SK-N-SH treated with all-trans-retinoic acid at 6 μM for 48 hours (cell line): ENCODE results near the gene CBFA2T2.

Source experiments
- ATAC-seq: fragments of 200-7000 bp; cut with Tn5 transposase; 3 replicates; pipeline ENCODE4 v1.9.1; 2020; ENCODE audit warnings: mild to moderate bottlenecking, moderate library complexity
- ARNTL ChIP-seq: fragments of 450-650 bp; formaldehyde crosslinking; IDR thresholded peaks from 2 replicates; pipeline ENCODE4 v1.5.0; 2020; ENCODE audit warnings: low read depth, mild to moderate bottlenecking, moderate library complexity, borderline replicate concordance
- BACH2 ChIP-seq: fragments of 250-450 bp; sonication (Bioruptor Pico); IDR thresholded peaks from 2 replicates; pipeline ENCODE4 v1.9.0; 2021; ENCODE audit warnings: mild to moderate bottlenecking, borderline replicate concordance
- ESRRG ChIP-seq: fragments of 250-450 bp; sonication (Bioruptor Pico); IDR thresholded peaks from 2 replicates; pipeline ENCODE4 v1.6.1; 2021; ENCODE audit warnings: mild to moderate bottlenecking
- GLIS3 ChIP-seq: fragments of 250-450 bp; sonication (Bioruptor Pico); IDR thresholded peaks from 2 replicates; pipeline ENCODE4 v1.5.0; 2020; ENCODE audit warnings: mild to moderate bottlenecking, moderate library complexity
- OSR1 ChIP-seq: fragments of 250-450 bp; sonication (Bioruptor Pico); IDR thresholded peaks from 2 replicates; pipeline ENCODE4 v1.8.0; 2022; ENCODE audit warnings: moderate library complexity, mild to moderate bottlenecking, inconsistent platforms
- PATZ1 ChIP-seq: fragments of 250-450 bp; sonication (Bioruptor Pico); IDR thresholded peaks from 2 replicates; pipeline ENCODE4 v1.8.0; 2020; ENCODE audit warnings: mild to moderate bottlenecking, moderate library complexity, borderline replicate concordance
- PPARA ChIP-seq: fragments of 250-450 bp; sonication (Bioruptor Pico); IDR thresholded peaks from 2 replicates; pipeline ENCODE4 v1.5.0; 2020; ENCODE audit warnings: mild to moderate bottlenecking, borderline replicate concordance
- RARB ChIP-seq: fragments of 250-450 bp; sonication (Bioruptor Pico); IDR thresholded peaks from 2 replicates; pipeline ENCODE4 v1.8.0; 2021; ENCODE audit warnings: mild to moderate bottlenecking, moderate library complexity
- SNAI2 ChIP-seq: fragments of 250-450 bp; sonication (Bioruptor Pico); IDR thresholded peaks from 2 replicates; pipeline ENCODE4 v1.5.0; 2020; ENCODE audit warnings: mild to moderate bottlenecking, moderate library complexity
- TCF4 ChIP-seq: fragments of 250-450 bp; sonication (Bioruptor Pico); IDR thresholded peaks from 2 replicates; pipeline ENCODE4 v1.8.0; 2021; ENCODE audit warnings: mild to moderate bottlenecking, moderate library complexity, borderline replicate concordance
- TOX ChIP-seq: fragments of 250-450 bp; sonication (Bioruptor Pico); IDR thresholded peaks from 2 replicates; pipeline ENCODE4 v1.8.0; 2021; ENCODE audit warnings: mild to moderate bottlenecking, moderate library complexity, borderline replicate concordance
- TSHZ2 ChIP-seq: fragments of 250-450 bp; sonication (Bioruptor Pico); IDR thresholded peaks from 2 replicates; pipeline ENCODE4 v1.5.0; 2020; ENCODE audit warnings: mild to moderate bottlenecking, moderate library complexity
- ZC3H10 ChIP-seq: fragments of 250-450 bp; sonication (Bioruptor Pico); IDR thresholded peaks from 2 replicates; pipeline ENCODE4 v1.5.1; 2021; ENCODE audit warnings: mild to moderate bottlenecking, moderate library complexity
- ZFP3 ChIP-seq: fragments of 250-450 bp; sonication (Bioruptor Pico); IDR thresholded peaks from 2 replicates; pipeline ENCODE4 v1.5.0; 2020; ENCODE audit warnings: mild to moderate bottlenecking, moderate library complexity
- ZFP30 ChIP-seq: fragments of 450-650 bp; formaldehyde crosslinking; IDR thresholded peaks from 2 replicates; pipeline ENCODE4 v1.5.0; 2022; ENCODE audit warnings: mild to moderate bottlenecking, moderate library complexity
- ZNF565 ChIP-seq: fragments of 450-650 bp; formaldehyde crosslinking; conservative IDR thresholded peaks from 2 replicates; pipeline ENCODE4 v1.5.0; 2020; ENCODE audit warnings: low read depth, mild to moderate bottlenecking, moderate library complexity
- ZNF8 ChIP-seq: fragments of 450-650 bp; formaldehyde crosslinking; IDR thresholded peaks from 2 replicates; pipeline ENCODE4 v1.5.0; 2020; ENCODE audit warnings: mild to moderate bottlenecking, moderate library complexity
- TF ChIP-seq, protein P1 (sequence below): fragments of 250-450 bp; sonication (Bioruptor Pico); IDR thresholded peaks from 2 replicates; pipeline ENCODE4 v1.8.0; 2021; ENCODE audit warnings: low read depth, mild to moderate bottlenecking, moderate library complexity, borderline replicate concordance
- TF ChIP-seq, protein P2 (sequence below): fragments of 250-450 bp; sonication (Bioruptor Pico); IDR thresholded peaks from 2 replicates; pipeline ENCODE4 v1.5.1; 2021; ENCODE audit warnings: mild to moderate bottlenecking, moderate library complexity

The CBFA2T2 gene

DNA sequence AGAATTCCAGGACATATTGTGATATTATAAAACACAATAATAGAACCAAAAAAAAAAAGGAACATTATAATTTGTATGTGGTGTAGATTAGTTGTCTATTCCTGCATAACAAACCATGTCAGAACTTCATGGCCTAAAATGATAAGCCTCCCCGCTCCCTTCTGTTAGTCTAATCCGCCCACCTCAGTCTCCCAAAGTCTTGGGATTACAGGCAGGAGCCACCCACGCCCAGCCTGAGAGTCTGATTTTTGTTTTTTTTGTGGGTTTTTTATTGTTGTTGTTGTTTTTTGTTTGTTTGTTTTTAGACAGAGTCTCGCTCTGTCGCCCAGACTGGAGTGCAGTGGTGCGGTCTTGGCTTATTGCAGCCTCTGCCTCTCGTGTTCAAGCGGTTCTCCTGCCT, 111.1 kb downstream of the CBFA2T2 start:
- TF ChIP-seq ZFP3 (no peak), GLIS3 (CRISPR knock-in tag) (no peak), BACH2 (CRISPR knock-in tag) (no peak), ZNF8 (CRISPR knock-in tag) (no peak), PPARA (CRISPR knock-in tag) (no peak), ZFP30 (no peak), ZNF565 (CRISPR knock-in tag) (no peak)
- ATAC-seq = no peak

DNA sequence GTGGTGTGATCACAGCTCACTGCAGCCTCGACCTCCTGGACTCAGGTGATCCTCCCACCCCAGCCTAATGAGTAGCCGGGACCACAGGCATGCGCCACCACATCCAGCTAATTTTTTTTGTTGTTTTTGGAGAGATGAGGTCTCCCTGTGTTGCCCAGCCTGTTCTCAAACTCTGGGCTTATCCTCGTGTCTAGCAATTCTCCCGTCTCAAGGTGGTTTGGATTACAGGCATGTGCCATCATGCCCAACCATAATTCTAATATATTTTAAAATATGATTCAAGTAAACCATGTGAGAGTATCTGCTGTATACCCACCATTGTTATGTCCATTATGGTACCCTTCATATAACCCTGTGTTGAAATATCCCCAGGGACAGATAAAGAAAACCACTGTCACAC, 112.0 kb downstream of the CBFA2T2 start:
- TF ChIP-seq GLIS3 (CRISPR knock-in tag) (no peak), PPARA (CRISPR knock-in tag) (no peak), TCF4 (CRISPR knock-in tag) (no peak), ZC3H10 (CRISPR knock-in tag) (no peak), ESRRG (CRISPR knock-in tag) (no peak), TOX (CRISPR knock-in tag) (no peak), SNAI2 (CRISPR knock-in tag) (no peak)

DNA sequence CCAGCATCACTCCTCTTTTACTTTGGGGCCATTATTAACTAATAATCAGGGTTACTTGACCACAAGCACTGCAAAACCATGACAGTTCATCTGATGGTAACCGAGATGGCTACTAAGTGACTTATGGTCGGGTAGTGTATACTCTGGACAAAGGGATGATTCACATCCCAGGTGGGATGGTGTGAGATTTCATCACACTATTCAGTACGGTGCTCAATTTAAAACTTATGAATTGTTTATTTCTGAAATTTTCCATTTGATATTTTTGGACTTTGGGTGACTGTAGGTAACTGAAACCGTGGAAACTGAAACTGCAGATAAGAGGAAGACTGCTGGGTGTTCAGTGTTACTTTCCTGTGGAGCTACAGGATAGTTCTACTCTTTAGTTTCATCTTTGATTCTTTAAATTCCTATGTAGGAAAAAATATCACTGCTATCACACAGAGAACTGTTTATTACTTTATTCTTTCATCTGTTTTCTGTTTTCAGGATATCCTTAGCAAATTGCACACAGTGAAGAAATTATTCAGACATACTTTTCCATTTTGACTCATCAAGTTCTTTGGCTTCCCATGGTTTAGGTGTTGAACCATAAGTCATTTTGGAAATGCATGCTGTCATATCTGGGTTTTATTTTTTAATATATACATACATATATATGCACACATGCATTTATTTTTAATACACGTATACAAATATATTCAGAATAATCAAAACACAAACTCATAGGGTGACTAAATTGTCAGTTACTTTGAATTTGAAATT, 113.1 kb downstream of the CBFA2T2 start:
- no peak for TF ChIP-seq ZFP3
- no peak for TF ChIP-seq OSR1 (CRISPR knock-in tag)
- no peak for TF ChIP-seq ZNF565 (CRISPR knock-in tag)
- no peak for ATAC-seq

More for the DNA sequence above, 112.0 kb downstream of the CBFA2T2 start:
- no peak for ATAC-seq

- no peak for TF ChIP-seq RARB
- TF ChIP-seq OSR1 (CRISPR knock-in tag) = no peak
- no peak for TF ChIP-seq ZFP30
- TF ChIP-seq ZNF565 (CRISPR knock-in tag) = no peak
- TF ChIP-seq ZFP3 = no peak
- TF ChIP-seq, protein P1, sequence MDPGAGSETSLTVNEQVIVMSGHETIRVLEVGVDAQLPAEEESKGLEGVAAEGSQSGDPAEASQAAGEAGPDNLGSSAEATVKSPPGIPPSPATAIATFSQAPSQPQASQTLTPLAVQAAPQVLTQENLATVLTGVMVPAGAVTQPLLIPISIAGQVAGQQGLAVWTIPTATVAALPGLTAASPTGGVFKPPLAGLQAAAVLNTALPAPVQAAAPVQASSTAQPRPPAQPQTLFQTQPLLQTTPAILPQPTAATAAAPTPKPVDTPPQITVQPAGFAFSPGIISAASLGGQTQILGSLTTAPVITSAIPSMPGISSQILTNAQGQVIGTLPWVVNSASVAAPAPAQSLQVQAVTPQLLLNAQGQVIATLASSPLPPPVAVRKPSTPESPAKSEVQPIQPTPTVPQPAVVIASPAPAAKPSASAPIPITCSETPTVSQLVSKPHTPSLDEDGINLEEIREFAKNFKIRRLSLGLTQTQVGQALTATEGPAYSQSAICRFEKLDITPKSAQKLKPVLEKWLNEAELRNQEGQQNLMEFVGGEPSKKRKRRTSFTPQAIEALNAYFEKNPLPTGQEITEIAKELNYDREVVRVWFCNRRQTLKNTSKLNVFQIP (CRISPR knock-in tag) = no peak
- no peak for TF ChIP-seq TSHZ2
- TF ChIP-seq SNAI2 (CRISPR knock-in tag) = no peak
- no peak for TF ChIP-seq PPARA (CRISPR knock-in tag)
- TF ChIP-seq ESRRG (CRISPR knock-in tag) = no peak
- no peak for TF ChIP-seq TCF4 (CRISPR knock-in tag)
- ATAC-seq = no peak
These were observed 114.4 kb downstream of the CBFA2T2 start for GRCh38 chr20:33604084-33604990.

DNA sequence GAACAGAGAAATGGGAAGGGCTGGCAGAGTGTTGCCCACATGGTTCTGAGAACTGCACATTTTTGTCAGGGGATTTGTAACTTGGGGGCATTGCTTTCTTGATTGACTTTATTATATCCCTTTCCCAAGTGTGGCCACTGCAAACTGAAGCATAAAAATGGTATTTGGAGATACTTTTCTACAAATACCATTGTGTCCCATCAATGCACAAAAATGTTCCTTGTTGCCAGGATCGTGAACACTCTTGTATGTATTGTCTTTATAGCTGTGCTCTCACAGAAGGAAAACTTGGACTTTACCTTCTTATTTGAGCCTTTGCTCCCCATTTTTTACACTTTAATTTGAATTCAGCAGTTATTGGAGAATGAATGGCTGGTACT, 115.1 kb downstream of the CBFA2T2 start:
- TF ChIP-seq TOX (CRISPR knock-in tag) (no peak), RARB (no peak), GLIS3 (CRISPR knock-in tag) (no peak), PATZ1 (CRISPR knock-in tag) (no peak), ESRRG (CRISPR knock-in tag) (no peak), SNAI2 (CRISPR knock-in tag) (no peak), ZFP30 (no peak), BACH2 (CRISPR knock-in tag) (no peak), PPARA (CRISPR knock-in tag) (no peak), ARNTL (no peak), TSHZ2 (no peak), OSR1 (CRISPR knock-in tag) (no peak)
- TF ChIP-seq, protein P2, sequence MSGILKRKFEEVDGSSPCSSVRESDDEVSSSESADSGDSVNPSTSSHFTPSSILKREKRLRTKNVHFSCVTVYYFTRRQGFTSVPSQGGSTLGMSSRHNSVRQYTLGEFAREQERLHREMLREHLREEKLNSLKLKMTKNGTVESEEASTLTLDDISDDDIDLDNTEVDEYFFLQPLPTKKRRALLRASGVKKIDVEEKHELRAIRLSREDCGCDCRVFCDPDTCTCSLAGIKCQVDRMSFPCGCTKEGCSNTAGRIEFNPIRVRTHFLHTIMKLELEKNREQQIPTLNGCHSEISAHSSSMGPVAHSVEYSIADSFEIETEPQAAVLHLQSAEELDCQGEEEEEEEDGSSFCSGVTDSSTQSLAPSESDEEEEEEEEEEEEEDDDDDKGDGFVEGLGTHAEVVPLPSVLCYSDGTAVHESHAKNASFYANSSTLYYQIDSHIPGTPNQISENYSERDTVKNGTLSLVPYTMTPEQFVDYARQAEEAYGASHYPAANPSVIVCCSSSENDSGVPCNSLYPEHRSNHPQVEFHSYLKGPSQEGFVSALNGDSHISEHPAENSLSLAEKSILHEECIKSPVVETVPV (CRISPR knock-in tag) = no peak
- no peak for ATAC-seq
